Central memory CD8-positive, alpha-beta T cell (primary cell): Measurements from ENCODE around the gene CKS2.
"Not testable (repeated sequence)": the region's sequence is repeated elsewhere in the genome, so short reads cannot be mapped to it uniquely, and the experiment has no call there.

ENCODE experiments used
- ATAC-seq: fragments of 150-1000 bp; cut with Tn5 transposase; replicated peaks from 2 replicates; pipeline ENCODE4 v1.10.0; 2022; ENCODE audit warnings: mild to moderate bottlenecking, moderate FRiP score, moderate number of reproducible peaks; ENCODE audit not compliant: poor library complexity, severe bottlenecking; ENCODE audit errors: extremely low read depth
- DNase-seq, 2 donors: peaks; one replicate each; pipeline ENCODE4 v3.0.0; 2021; ENCODE audit warnings: low spot score in 2 of 2
- H3K27ac Mint-ChIP-seq: one replicate; pipeline ENCODE4 v1.8.0; 2022; ENCODE audit warnings: low read depth, mild to moderate bottlenecking, moderate library complexity, mixed read lengths
- H3K27me3 Mint-ChIP-seq: one replicate; pipeline ENCODE4 v1.8.0; 2022; ENCODE audit warnings: mixed read lengths
- H3K36me3 Mint-ChIP-seq: one replicate; pipeline ENCODE4 v1.8.0; 2022; ENCODE audit warnings: mild to moderate bottlenecking, moderate library complexity, mixed read lengths; ENCODE audit not compliant: insufficient read depth
- H3K4me1 Mint-ChIP-seq: one replicate; pipeline ENCODE4 v1.8.0; 2022; ENCODE audit warnings: mixed read lengths
- H3K4me3 Mint-ChIP-seq: one replicate; pipeline ENCODE4 v1.8.0; 2022; ENCODE audit warnings: mild to moderate bottlenecking, moderate library complexity, mixed read lengths
- H3K9me3 Mint-ChIP-seq: one replicate; pipeline ENCODE4 v1.8.0; 2022; ENCODE audit warnings: mixed read lengths

The CKS2 gene

GRCh38 chr9:89342948-89343347, 32.0 kb downstream of the CKS2 start:
- H3K27me3 Mint-ChIP-seq: no peaks in the 10 kb centered on the region
- no peaks in the 10 kb centered on the region for H3K9me3 Mint-ChIP-seq
- DNase-seq: no peak
- peaks cover 22% of the 10 kb centered on the region for H3K4me1 Mint-ChIP-seq
- no peak for ATAC-seq
- no peak overlapping the region for H3K4me3 Mint-ChIP-seq
- no peak overlapping the region for H3K27ac Mint-ChIP-seq
- H3K36me3 Mint-ChIP-seq: peaks cover 76% of the 10 kb centered on the region

- Mint-ChIP-seq H3K36me3 (peaks cover 81% of the 10 kb centered on the region), H3K4me1 (peaks cover 22% of the 10 kb centered on the region)
- ATAC-seq, DNase-seq, H3K27me3 Mint-ChIP-seq, H3K4me3 Mint-ChIP-seq, H3K9me3 Mint-ChIP-seq, H3K27ac Mint-ChIP-seq: not testable (repeated sequence)
These were observed 32.8 kb downstream of the CKS2 start for GRCh38 chr9:89343812-89344211.

- no peaks in the 10 kb centered on the region for H3K9me3 Mint-ChIP-seq
- peaks cover 86% of the 10 kb centered on the region for H3K36me3 Mint-ChIP-seq
- ATAC-seq (no peak), DNase-seq (no peak)
- peak overlapping the region; percentile 56 for H3K27ac Mint-ChIP-seq
- H3K27me3 Mint-ChIP-seq: no peaks in the 10 kb centered on the region
- no peak overlapping the region for H3K4me3 Mint-ChIP-seq
- H3K4me1 Mint-ChIP-seq: peaks cover 21% of the 10 kb centered on the region
These were observed 34.5 kb downstream of the CKS2 start for GRCh38 chr9:89345476-89345875.

- peaks cover 27% of the 10 kb centered on the region for H3K4me1 Mint-ChIP-seq
- no peak for DNase-seq
- H3K4me3 Mint-ChIP-seq: no peak overlapping the region
- H3K27ac Mint-ChIP-seq: no peak overlapping the region
- H3K27me3 Mint-ChIP-seq: no peaks in the 10 kb centered on the region
- H3K9me3 Mint-ChIP-seq: no peaks in the 10 kb centered on the region
- no peak for ATAC-seq
- H3K36me3 Mint-ChIP-seq: peaks cover 86% of the 10 kb centered on the region
These were observed 35.7 kb downstream of the CKS2 start for GRCh38 chr9:89346696-89347095.

GRCh38 chr9:89347651-89348050, 36.7 kb downstream of the CKS2 start:
- Mint-ChIP-seq H3K36me3 (peaks cover 81% of the 10 kb centered on the region), H3K4me1 (peaks cover 37% of the 10 kb centered on the region), H3K27me3 (no peaks in the 10 kb centered on the region), H3K27ac (no peak overlapping the region), H3K9me3 (no peaks in the 10 kb centered on the region), H3K4me3 (no peak overlapping the region)
- ATAC-seq (no peak), DNase-seq (no peak)

- DNase-seq (no peak), ATAC-seq (no peak)
- Mint-ChIP-seq H3K36me3 (peaks cover 79% of the 10 kb centered on the region), H3K27ac (no peak overlapping the region), H3K4me1 (peaks cover 45% of the 10 kb centered on the region), H3K4me3 (no peak overlapping the region), H3K27me3 (no peaks in the 10 kb centered on the region), H3K9me3 (no peaks in the 10 kb centered on the region)
These were observed 38.6 kb downstream of the CKS2 start for GRCh38 chr9:89349607-89350006.

GRCh38 chr9:89350988-89351557, 40.1 kb downstream of the CKS2 start:
- Mint-ChIP-seq H3K27ac (peak overlapping the region; percentile 90), H3K4me3 (no peak overlapping the region), H3K36me3 (peaks cover 74% of the 10 kb centered on the region), H3K9me3 (no peaks in the 10 kb centered on the region), H3K4me1 (peaks cover 34% of the 10 kb centered on the region), H3K27me3 (no peaks in the 10 kb centered on the region)
- ATAC-seq (no peak), DNase-seq (no peak)

- Mint-ChIP-seq H3K27ac (peak overlapping the region; percentile 90), H3K4me3 (no peak overlapping the region), H3K36me3 (peaks cover 74% of the 10 kb centered on the region), H3K4me1 (peaks cover 34% of the 10 kb centered on the region), H3K27me3 (no peaks in the 10 kb centered on the region), H3K9me3 (no peaks in the 10 kb centered on the region)
- DNase-seq: no peak
- ATAC-seq: no peak
These were observed 40.7 kb downstream of the CKS2 start for GRCh38 chr9:89351584-89352300.

- H3K36me3 Mint-ChIP-seq: peaks cover 75% of the 10 kb centered on the region
- no peaks in the 10 kb centered on the region for H3K9me3 Mint-ChIP-seq
- no peak for ATAC-seq
- H3K4me1 Mint-ChIP-seq: peaks cover 34% of the 10 kb centered on the region
- peak overlapping the region; percentile 37 for H3K4me3 Mint-ChIP-seq
- no peak for DNase-seq
- H3K27me3 Mint-ChIP-seq: no peaks in the 10 kb centered on the region
- H3K27ac Mint-ChIP-seq: peak overlapping the region; percentile 90
These were observed 41.5 kb downstream of the CKS2 start for GRCh38 chr9:89352451-89352850.

GRCh38 chr9:89352874-89353649, 42.1 kb downstream of the CKS2 start:
- peaks cover 34% of the 10 kb centered on the region for H3K4me1 Mint-ChIP-seq
- DNase-seq (no peak), ATAC-seq (no peak)
- peak overlapping the region; percentile 37 for H3K4me3 Mint-ChIP-seq
- no peaks in the 10 kb centered on the region for H3K9me3 Mint-ChIP-seq
- H3K27ac Mint-ChIP-seq: peak overlapping the region; percentile 90
- H3K27me3 Mint-ChIP-seq: no peaks in the 10 kb centered on the region
- peaks cover 78% of the 10 kb centered on the region for H3K36me3 Mint-ChIP-seq

GRCh38 chr9:89353989-89354388, 43.0 kb downstream of the CKS2 start:
- Mint-ChIP-seq H3K9me3 (no peaks in the 10 kb centered on the region), H3K4me1 (peaks cover 34% of the 10 kb centered on the region), H3K36me3 (peaks cover 73% of the 10 kb centered on the region), H3K27ac (no peak overlapping the region), H3K27me3 (no peaks in the 10 kb centered on the region), H3K4me3 (no peak overlapping the region)
- DNase-seq (no peak), ATAC-seq (no peak)

- ATAC-seq: no peak
- Mint-ChIP-seq H3K27ac (no peak overlapping the region), H3K36me3 (peaks cover 73% of the 10 kb centered on the region), H3K9me3 (no peaks in the 10 kb centered on the region), H3K4me3 (no peak overlapping the region), H3K4me1 (peaks cover 34% of the 10 kb centered on the region), H3K27me3 (no peaks in the 10 kb centered on the region)
- DNase-seq: peak in 1 of 2 donors; percentile 5
These were observed 43.5 kb downstream of the CKS2 start for GRCh38 chr9:89354471-89354870.

- peaks cover 72% of the 10 kb centered on the region for H3K36me3 Mint-ChIP-seq
- no peak for ATAC-seq
- no peak overlapping the region for H3K27ac Mint-ChIP-seq
These were observed 45.8 kb downstream of the CKS2 start for GRCh38 chr9:89356782-89357181.

More at GRCh38 chr9:89356782-89357181, 45.8 kb downstream of the CKS2 start:
- Mint-ChIP-seq H3K9me3 (no peaks in the 10 kb centered on the region), H3K4me1 (peaks cover 24% of the 10 kb centered on the region), H3K4me3 (no peak overlapping the region), H3K27me3 (no peaks in the 10 kb centered on the region)
- DNase-seq: no peak
